Activated CD8-positive, alpha-beta T cell treated with anti-CD3 and anti-CD28 coated beads for 36 hours (primary cell): ENCODE results near the gene LMF2. TPM values are rescaled to one million over a fixed set of nuclear protein-coding genes. Genes with fewer than 3 reads are reported as not detected.

Source experiments
- ATAC-seq: fragments of 200-7000 bp; cut with Tn5 transposase; one replicate; pipeline ENCODE4 v1.10.0; 2021; ENCODE audit warnings: mild to moderate bottlenecking, moderate library complexity
- CTCF ChIA-PET: fragments of 350-600 bp; sonication (Branson Sonifier 250); formaldehyde crosslinking; loops from one replicate; lab custom pipeline; 2021; ENCODE audit warnings: antibody characterized with exemption; lab: Charles Lee
- POLR2A ChIA-PET: fragments of 350-600 bp; sonication (Branson Sonifier 250); formaldehyde crosslinking; loops from one replicate; lab custom pipeline; 2021; ENCODE audit warnings: antibody characterized with exemption; lab: Charles Lee
- DNase-seq: peaks from one replicate; pipeline ENCODE4 v3.0.0-alpha.2; 2020
- H3K27ac Mint-ChIP-seq: one replicate; pipeline ENCODE4 v1.8.0; 2021; ENCODE audit warnings: mild to moderate bottlenecking, mixed read lengths
- H3K27me3 Mint-ChIP-seq: one replicate; pipeline ENCODE4 v1.8.0; 2021; ENCODE audit warnings: mixed read lengths
- H3K36me3 Mint-ChIP-seq: one replicate; pipeline ENCODE4 v1.8.0; 2021; ENCODE audit warnings: low read depth, mixed read lengths
- H3K4me1 Mint-ChIP-seq: one replicate; pipeline ENCODE4 v1.8.0; 2021; ENCODE audit warnings: low read depth, mixed read lengths
- H3K4me3 Mint-ChIP-seq: one replicate; pipeline ENCODE4 v1.8.0; 2021; ENCODE audit warnings: mild to moderate bottlenecking, moderate library complexity, mixed read lengths
- H3K9me3 Mint-ChIP-seq: one replicate; pipeline ENCODE4 v1.8.0; 2021; ENCODE audit warnings: mixed read lengths
- CTCF ChIP-seq: fragments of 200-600 bp; IDR thresholded peaks from one replicate; pipeline ENCODE4 v1.8.0; 2022; ENCODE audit warnings: antibody characterized with exemption, mild to moderate bottlenecking
- intact Hi-C: fragments of 100-400 bp; cut with micrococcal nuclease; formaldehyde crosslinking; loops from one replicate; pipeline ENCODE4 v1.10.0; 2022
- total RNA-seq, 2 experiments: library from RNA; stranded (reverse); gene quantifications; one replicate each; pipeline ENCODE4 v1.2.3, GENCODE V29; 2021

The LMF2 gene
- total RNA-seq, 2 experiments from 2014 or later, result 48.0 to 48.8 TPM

DNA sequence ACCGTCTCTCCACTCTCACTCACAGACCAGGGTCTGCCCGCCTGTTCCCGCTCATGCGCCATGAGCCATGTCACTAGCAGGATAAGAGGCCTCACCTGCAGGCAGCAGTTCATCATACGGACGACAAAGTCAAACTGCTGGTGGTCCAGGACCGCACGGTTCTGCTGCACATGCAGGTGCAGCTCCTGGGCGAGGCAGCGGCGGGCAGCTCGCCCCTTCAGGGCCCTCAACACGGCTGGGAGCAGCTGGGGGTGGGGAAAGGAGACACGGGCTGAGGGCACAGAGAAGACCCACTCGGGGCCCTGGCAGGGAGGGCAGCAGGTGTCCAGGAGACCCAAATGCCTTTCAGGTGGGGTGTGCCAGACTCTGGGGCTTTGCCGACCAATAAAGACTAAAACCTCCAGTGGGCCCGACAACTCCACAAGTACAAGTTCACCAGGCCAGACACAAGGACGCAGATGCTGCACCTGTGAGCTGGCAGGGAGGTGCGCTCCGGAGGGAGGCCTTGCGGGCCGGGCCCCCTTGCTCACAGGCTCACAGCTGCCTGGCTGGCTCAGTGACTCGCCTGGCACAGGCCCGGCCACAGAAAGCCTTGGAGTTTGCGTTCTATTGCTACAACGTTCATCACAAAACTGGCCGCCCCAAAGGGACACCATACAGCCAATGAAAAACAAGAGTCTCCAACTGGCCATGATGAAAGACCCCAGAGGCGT is 44.2 kb downstream of the LMF2 start:
- Mint-ChIP-seq H3K36me3 (peaks cover 25% of the 10 kb centered on the region), H3K4me1 (peaks cover 19% of the 10 kb centered on the region), H3K27me3 (no peaks in the 10 kb centered on the region), H3K4me3 (no peak overlapping the region), H3K27ac (no peak overlapping the region), H3K9me3 (no peaks in the 10 kb centered on the region)
- CTCF ChIA-PET, result no interaction called here
- intact Hi-C loops, result no loop called here
- no peak for DNase-seq
- POLR2A ChIA-PET, result no interaction called here
- no peak for ATAC-seq
- no peak for TF ChIP-seq CTCF

DNA sequence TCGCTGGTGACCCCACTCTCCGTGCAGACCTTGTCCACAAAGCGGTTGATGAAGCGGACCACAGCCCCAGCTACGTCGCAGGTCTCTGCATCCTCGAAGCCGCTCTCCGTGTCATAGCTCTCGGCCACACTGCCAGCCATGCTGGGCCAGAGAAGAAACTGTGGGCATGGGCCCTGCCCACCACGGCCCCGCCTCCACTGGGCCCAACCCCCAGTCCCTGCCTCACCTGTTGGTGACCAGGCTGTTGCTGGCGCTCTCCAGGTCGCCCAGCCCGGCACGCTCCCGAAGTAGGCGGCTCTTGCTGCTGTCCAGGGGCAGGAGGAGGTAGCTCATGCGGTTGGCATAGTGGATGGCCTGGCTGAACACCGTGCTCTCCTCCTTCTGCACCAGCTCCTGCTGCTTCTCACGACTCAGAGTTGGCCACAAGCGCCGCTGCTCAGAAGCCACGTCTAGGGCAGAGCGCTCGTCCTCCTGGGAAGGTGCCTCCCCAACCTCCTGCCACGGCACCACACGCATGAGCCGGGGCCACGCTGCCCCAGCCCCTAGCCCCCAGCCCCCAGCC is 45.4 kb downstream of the LMF2 start:
- Mint-ChIP-seq H3K4me1 (peaks cover 11% of the 10 kb centered on the region), H3K9me3 (no peaks in the 10 kb centered on the region), H3K36me3 (peaks cover 31% of the 10 kb centered on the region), H3K27me3 (no peaks in the 10 kb centered on the region), H3K4me3 (no peak overlapping the region), H3K27ac (no peak overlapping the region)
- ChIA-PET CTCF (no interaction called here), POLR2A (no interaction called here)
- no peak for ATAC-seq
- no peak for TF ChIP-seq CTCF
- DNase-seq, result no peak
- intact Hi-C loops, result no loop called here

- POLR2A ChIA-PET, result no interaction called here
- peaks cover 6% of the 10 kb centered on the region for H3K4me1 Mint-ChIP-seq
- TF ChIP-seq CTCF, result no peak
- DNase-seq (no peak), ATAC-seq (no peak)
- H3K36me3 Mint-ChIP-seq, result peaks cover 30% of the 10 kb centered on the region
- intact Hi-C loops, result no loop called here
- H3K4me3 Mint-ChIP-seq, result no peak overlapping the region
- CTCF ChIA-PET, result no interaction called here
- no peaks in the 10 kb centered on the region for H3K9me3 Mint-ChIP-seq
- no peak overlapping the region for H3K27ac Mint-ChIP-seq
- no peaks in the 10 kb centered on the region for H3K27me3 Mint-ChIP-seq
These were observed 46.0 kb downstream of the LMF2 start for GRCh38 chr22:50461536-50461935.

GRCh38 chr22:50460938-50461337 is 46.6 kb downstream of the LMF2 start:
- Mint-ChIP-seq H3K4me1 (no peaks in the 10 kb centered on the region), H3K9me3 (no peaks in the 10 kb centered on the region), H3K4me3 (no peak overlapping the region), H3K27me3 (no peaks in the 10 kb centered on the region), H3K36me3 (peaks cover 29% of the 10 kb centered on the region), H3K27ac (no peak overlapping the region)
- POLR2A ChIA-PET, result no interaction called here
- no peak for TF ChIP-seq CTCF
- intact Hi-C loops, result no loop called here
- CTCF ChIA-PET, result interaction anchor here (0.7 to 0.8 kb wide), 2 partner anchors 37 to 108 kb away, joined by 3 read pairs; no protein-coding TSS in a partner anchor
- no peak for DNase-seq
- ATAC-seq, result no peak

DNA sequence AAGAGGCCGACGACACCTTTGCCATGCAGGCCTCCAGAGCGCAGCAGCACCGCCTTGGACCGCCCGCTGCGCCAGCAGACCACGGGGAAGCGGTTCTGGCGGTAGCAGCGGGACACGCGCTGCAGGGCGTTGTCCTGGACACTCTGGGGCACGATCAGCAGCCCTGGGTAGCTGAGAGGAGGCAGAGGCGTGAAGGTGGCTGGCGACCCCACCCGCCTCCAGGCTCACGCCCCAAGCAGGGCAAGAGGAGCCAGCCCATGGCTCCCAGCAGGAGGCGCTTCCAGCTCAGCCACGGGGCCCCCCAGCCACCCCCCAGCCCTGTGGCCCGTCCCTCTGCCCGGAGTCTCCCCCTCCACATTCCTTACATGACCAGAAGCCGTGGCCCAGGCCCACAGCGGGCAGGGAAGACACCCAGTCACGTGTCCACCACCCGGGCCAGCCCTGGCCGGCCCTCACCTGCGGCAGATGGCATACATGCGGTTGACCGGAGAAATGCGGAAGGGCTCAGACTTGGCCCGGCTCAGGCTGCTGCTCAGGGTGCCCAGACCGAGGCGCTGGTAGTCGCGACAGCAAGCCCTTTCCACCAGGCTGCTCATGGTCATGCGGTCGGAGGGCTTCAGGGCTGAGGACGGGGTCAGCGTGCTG is 47.9 kb downstream of the LMF2 start:
- Mint-ChIP-seq H3K27me3 (no peaks in the 10 kb centered on the region), H3K4me3 (no peak overlapping the region), H3K27ac (no peak overlapping the region), H3K36me3 (peaks cover 28% of the 10 kb centered on the region), H3K9me3 (no peaks in the 10 kb centered on the region), H3K4me1 (no peaks in the 10 kb centered on the region)
- TF ChIP-seq CTCF, result no peak
- intact Hi-C loops, result no loop called here
- ATAC-seq (no peak), DNase-seq (no peak)
- CTCF ChIA-PET, result interaction anchor here (1.1 kb wide), 1 partner anchor 14 kb away, joined by 3 read pairs; no protein-coding TSS in a partner anchor
- POLR2A ChIA-PET, result interaction anchor here (1.2 kb wide), 1 partner anchor 11 kb away, joined by 6 read pairs; no protein-coding TSS in a partner anchor
